Stomach (tissue), 4 donors: ENCODE data around the gene PIEZO2.

ENCODE experiments used
- CTCF ChIP-seq, 7 experiments: fragments of 450-650 bp in 4 of 7; fragments of 200-600 bp in 3 of 7; sonication (generic) in 3 of 7; IDR thresholded peaks; one replicate each; pipeline ENCODE4 v1.5.1; 2016 to 2019; ENCODE audit warnings: antibody characterized with exemption in 7 of 7, control low read depth in 2 of 7, mild to moderate bottlenecking in 1 of 7
- EP300 ChIP-seq: sonication (generic); formaldehyde crosslinking; IDR thresholded peaks from one replicate; pipeline ENCODE4 v1.6.1; 2017; ENCODE audit warnings: antibody characterized with exemption
- POLR2A ChIP-seq, 4 donors: fragments of 450-650 bp; IDR thresholded peaks; one replicate each; pipeline ENCODE4 v1.6.1; 2016; ENCODE audit warnings: antibody characterized with exemption in 4 of 4, control low read depth in 2 of 4, mild to moderate bottlenecking in 1 of 4, moderate library complexity in 1 of 4
- POLR2AphosphoS5 ChIP-seq, 3 donors: sonication (generic); formaldehyde crosslinking; IDR thresholded peaks; one replicate each; pipeline ENCODE4 v1.6.1; 2016; ENCODE audit warnings: antibody characterized with exemption in 3 of 3

GRCh38 chr18:10724666-10725065 lies 424.7 kb downstream of the PIEZO2 start:
- no peak for TF ChIP-seq CTCF (IDR thresholded peaks at IDR 0.05)
- TF ChIP-seq POLR2A (IDR thresholded peaks at IDR 0.05), result no peak
- no peak for TF ChIP-seq EP300
- no peak for TF ChIP-seq POLR2AphosphoS5 (IDR thresholded peaks at IDR 0.05)
